SK-N-SH (cell line): ENCODE measurements around the gene DDIT3. TPM values are rescaled to one million over a fixed set of nuclear protein-coding genes. Genes with fewer than 3 reads are reported as not detected.
A peak's percentile ranks its signal among the peaks of the same experiment; 100 is the strongest.

Source experiments
- CTCF ChIA-PET: fragments of 300-600, 350-600 bp; formaldehyde crosslinking; extraction: SDS; loops from one replicate; lab custom pipeline; 2021; lab: Yijun Ruan, JAX
- POLR2A ChIA-PET: fragments of 350-600 bp; sonication (Branson Sonifier 250); formaldehyde crosslinking; extraction: SDS; loops from one replicate; lab custom pipeline; 2020; ENCODE audit warnings: antibody characterized with exemption, inconsistent platforms; lab: Yijun Ruan, JAX
- DNase-seq: peaks from one replicate; pipeline ENCODE4 v3.0.0; 2012
- H2AFZ ChIP-seq: fragments of 200-600 bp; sonication (generic); 2 replicates; pipeline ENCODE4 v1.8.1; 2016; ENCODE audit warnings: antibody characterized with exemption, mild to moderate bottlenecking, low read depth
- H3F3A ChIP-seq: fragments of 200-600 bp; sonication (generic); replicated peaks from 2 replicates; pipeline ENCODE3; 2016; ENCODE audit warnings: antibody characterized with exemption, mild to moderate bottlenecking; ENCODE audit not compliant: insufficient read depth
- H3K27ac ChIP-seq, 2 experiments: fragments of 200-500 bp in 1 of 2; fragments of 200-600 bp in 1 of 2; sonication (Bioruptor generic) in 1 of 2; sonication (generic), shearing (Covaris generic) in 1 of 2; 2 replicates each; pipeline versions ENCODE4 v1.5.1 to v1.6.1; 2014 to 2016; ENCODE audit warnings: low read depth in 2 of 2, inconsistent platforms in 1 of 2, low read length in 1 of 2, mild to moderate bottlenecking in 1 of 2, mixed read lengths in 1 of 2
- H3K27me3 ChIP-seq: fragments of 200-600 bp; sonication (generic), shearing (Covaris generic); 2 replicates; pipeline ENCODE4 v1.6.1; 2016; ENCODE audit warnings: mixed run types; ENCODE audit not compliant: insufficient read depth
- H3K36me3 ChIP-seq, 2 experiments: fragments of 200-500 bp in 1 of 2; fragments of 200-600 bp in 1 of 2; sonication (Bioruptor generic) in 1 of 2; sonication (generic) in 1 of 2; replicated peaks in 1 of 2; 2 replicates each; pipeline versions ENCODE3 to v1.5.1; 2014 to 2016; ENCODE audit warnings: low read length in 1 of 2, mild to moderate bottlenecking in 1 of 2; ENCODE audit not compliant: insufficient read depth in 2 of 2, control insufficient read depth in 1 of 2
- H3K4me1 ChIP-seq, 2 experiments: fragments of 200-500 bp in 1 of 2; fragments of 200-600 bp in 1 of 2; sonication (Bioruptor generic) in 1 of 2; sonication (generic), shearing (Covaris generic) in 1 of 2; 2 replicates each; pipeline versions ENCODE4 v1.5.1 to v1.6.1; 2014 to 2016; ENCODE audit warnings: low read depth in 1 of 2, low read length in 1 of 2, mixed run types in 1 of 2; ENCODE audit not compliant: insufficient read depth in 2 of 2, control insufficient read depth in 1 of 2
- H3K4me2 ChIP-seq: fragments of 200-600 bp; sonication (generic), shearing (Covaris generic); 2 replicates; pipeline ENCODE4 v1.6.1; 2017; ENCODE audit warnings: mixed run types
- H3K4me3 ChIP-seq, 2 experiments: fragments of 200-500 bp in 1 of 2; fragments of 200-600 bp in 1 of 2; sonication (Bioruptor generic) in 1 of 2; sonication (generic), shearing (Covaris generic) in 1 of 2; 2 replicates each; pipeline versions ENCODE4 v1.5.1 to v1.8.1; 2014 to 2016; ENCODE audit warnings: low read depth in 2 of 2, inconsistent platforms in 1 of 2, low read length in 1 of 2, mild to moderate bottlenecking in 1 of 2, mixed read lengths in 1 of 2, moderate library complexity in 1 of 2
- H3K79me2 ChIP-seq: fragments of 200-600 bp; sonication (generic); 2 replicates; pipeline ENCODE4 v1.8.1; 2017; ENCODE audit warnings: mild to moderate bottlenecking; ENCODE audit not compliant: insufficient read depth
- H3K9ac ChIP-seq: fragments of 200-600 bp; sonication (generic); 2 replicates; pipeline ENCODE4 v1.6.1; 2017; ENCODE audit warnings: mixed run types
- H3K9me2 ChIP-seq: fragments of 200-600 bp; sonication (generic); 2 replicates; pipeline ENCODE4 v1.6.1; 2017; ENCODE audit warnings: mixed run types
- H3K9me3 ChIP-seq: fragments of 200-600 bp; sonication (generic); 2 replicates; pipeline ENCODE4 v1.6.1; 2017; ENCODE audit warnings: mixed run types, mild to moderate bottlenecking, moderate library complexity
- H4K20me1 ChIP-seq: fragments of 200-600 bp; sonication (generic); 2 replicates; pipeline ENCODE4 v1.6.1; 2017; ENCODE audit warnings: mild to moderate bottlenecking, mixed run types; ENCODE audit not compliant: insufficient read depth
- CHD2 ChIP-seq: fragments of 150-350 bp; IDR thresholded peaks from 2 replicates; pipeline ENCODE4 v1.6.1; 2018; ENCODE audit warnings: low read length; ENCODE audit not compliant: partially characterized antibody
- EP300 ChIP-seq, 2 experiments: IDR thresholded peaks; 2 replicates each; pipeline versions ENCODE4 v1.4.0 to v1.6.1; 2012; ENCODE audit warnings: borderline replicate concordance in 1 of 2, low read depth in 1 of 2, low read length in 1 of 2
- EZH2phosphoT487 ChIP-seq: fragments of 200-600 bp; sonication (generic); IDR thresholded peaks from 2 replicates; pipeline ENCODE4 v1.6.1; 2017; ENCODE audit warnings: low read depth, mixed run types, mild to moderate bottlenecking, antibody characterized with exemption, moderate library complexity, borderline replicate concordance
- GABPA ChIP-seq: IDR thresholded peaks from 2 replicates; pipeline ENCODE4 v1.4.0; 2012; ENCODE audit warnings: low read depth, mild to moderate bottlenecking
- GATA2 ChIP-seq: sonication (generic); formaldehyde crosslinking; IDR thresholded peaks from 2 replicates; pipeline ENCODE4 v1.5.0; 2020; ENCODE audit warnings: mild to moderate bottlenecking, missing genetic modification reagents
- IRF3 ChIP-seq: fragments of 150-350 bp; IDR thresholded peaks from 2 replicates; pipeline ENCODE4 v1.6.1; 2016; ENCODE audit warnings: mild to moderate bottlenecking, low read depth, low read length
- JUND ChIP-seq: IDR thresholded peaks from 2 replicates; pipeline ENCODE4 v1.4.0; 2012
- MEF2A ChIP-seq: IDR thresholded peaks from 2 replicates; pipeline ENCODE4 v1.4.0; 2012; ENCODE audit warnings: low read depth, borderline replicate concordance
- MXI1 ChIP-seq: IDR thresholded peaks from 2 replicates; pipeline ENCODE4 v1.6.1; 2012; ENCODE audit warnings: mild to moderate bottlenecking, low read depth, low read length, improper control_type of control experiment
- NRF1 ChIP-seq: IDR thresholded peaks from 2 replicates; pipeline ENCODE4 v1.6.1; 2012; ENCODE audit warnings: low read depth, mild to moderate bottlenecking, low read length
- POLR2AphosphoS5 ChIP-seq: IDR thresholded peaks from 2 replicates; pipeline ENCODE4 v1.6.1; 2012; ENCODE audit warnings: low read depth, low read length
- RAD21 ChIP-seq: IDR thresholded peaks from 2 replicates; pipeline ENCODE4 v1.6.1; 2012; ENCODE audit warnings: mild to moderate bottlenecking, low read length
- REST ChIP-seq: IDR thresholded peaks from 2 replicates; pipeline ENCODE4 v1.6.1; 2012; ENCODE audit warnings: mild to moderate bottlenecking, low read depth, low read length, moderate library complexity
- RFX5 ChIP-seq: IDR thresholded peaks from 2 replicates; pipeline ENCODE4 v1.6.1; 2012; ENCODE audit warnings: mild to moderate bottlenecking, improper control_type of control experiment, low read length
- SIN3A ChIP-seq: IDR thresholded peaks from 2 replicates; pipeline ENCODE4 v1.6.1; 2012; ENCODE audit warnings: low read depth, mild to moderate bottlenecking, low read length, moderate library complexity, borderline replicate concordance
- TAF1 ChIP-seq: IDR thresholded peaks from 2 replicates; pipeline ENCODE4 v1.6.1; 2012; ENCODE audit warnings: low read depth, mild to moderate bottlenecking, low read length, moderate library complexity, borderline replicate concordance
- WGBS: methylation state at CpG from one replicate; pipeline ENCODE4 v1.1.6; 2017; ENCODE audit warnings: low lambda C conversion rate; 5-methylcytosine and 5-hydroxymethylcytosine counted together
- polyA plus RNA-seq, 3 experiments: library from polyadenylated mRNA; depleted of rRNA; stranded (reverse); fragments of >200 nt; gene quantifications; 2 replicates each; pipeline ENCODE4 v1.2.3, GENCODE V29; 2012

DDIT3 gene
- polyA plus RNA-seq, 1 of the 3 experiments (the other 2 are of a cell fraction) = 26.3 TPM

- ChIA-PET CTCF (interaction anchor here (1.1 to 2.3 kb wide), 6 partner anchors 10 to 308 kb away, joined by 3 to 10 read pairs (median 4); partner anchors contain the start of gene DDIT3), POLR2A (interaction anchor here (0.5 to 2.6 kb wide), 5 partner anchors 9 to 1363 kb away, joined by 3 to 13 read pairs (median 4); partner anchors contain the start of genes ARHGEF25 and DDIT3)
- Histone ChIP-seq H3F3A (peaks cover 26% of the 10 kb centered on the region), H3K27ac (peak overlapping the region; percentile 55 to 67; a peak in 2 of 4 replicates), H3K4me1 (peaks cover 16 to 20% of the 10 kb centered on the region in 2 experiments; a peak in 3 of 4 replicates), H3K36me3 (peaks cover 13 to 26% of the 10 kb centered on the region in 2 experiments), H3K79me2 (peaks cover 69% of the 10 kb centered on the region), H3K4me2 (peak overlapping the region; percentile 97), H3K9me3 (no peaks in the 10 kb centered on the region), H2AFZ (no peak overlapping the region), H3K4me3 (peak overlapping the region; percentile 84 to 86), H3K27me3 (no peaks in the 10 kb centered on the region), H3K9ac (peak overlapping the region; percentile 95), H4K20me1 (peaks cover 17% of the 10 kb centered on the region), H3K9me2 (no peaks in the 10 kb centered on the region)
- DNase-seq = no peak
- WGBS = 74% methylated on average over 12 of the region's 15 CpGs
- no peak for TF ChIP-seq RFX5
Observed at GRCh38 chr12:57545809-57546437, 25.6 kb upstream of the DDIT3 start.

GRCh38 chr12:57543581-57543980 lies 23.3 kb upstream of the DDIT3 start:
- Histone ChIP-seq H3K9me3 (no peaks in the 10 kb centered on the region), H2AFZ (no peak overlapping the region), H3K4me1 (peaks cover 12 to 16% of the 10 kb centered on the region in 2 experiments; a peak in 3 of 4 replicates), H3F3A (peaks cover 30% of the 10 kb centered on the region), H3K36me3 (peaks cover 28 to 37% of the 10 kb centered on the region in 2 experiments), H3K4me2 (0 out of 2 replicates have a peak overlapping the region, but pooled peaks have one; percentile 2), H4K20me1 (peaks cover 22% of the 10 kb centered on the region), H3K9ac (no peak overlapping the region), H3K4me3 (no peak overlapping the region), H3K9me2 (no peaks in the 10 kb centered on the region), H3K27me3 (no peaks in the 10 kb centered on the region), H3K27ac (no peak overlapping the region), H3K79me2 (peaks cover 78% of the 10 kb centered on the region)
- no peak for DNase-seq
- POLR2A ChIA-PET = interaction anchor here (0.6 to 1.2 kb wide), 2 partner anchors 9 to 11 kb away, joined by 3 to 5 read pairs; no protein-coding TSS in a partner anchor
- CTCF ChIA-PET = interaction anchor here (1.1 to 1.2 kb wide), 2 partner anchors 13 to 82 kb away, joined by 3 read pairs; no protein-coding TSS in a partner anchor
- TF ChIP-seq REST (no peak), IRF3 (no peak), CHD2 (no peak), GABPA (no peak), POLR2AphosphoS5 (no peak), GATA2 (CRISPR knock-in tag) (no peak), RFX5 (no peak), RAD21 (no peak), SIN3A (no peak), EP300 (IDR thresholded peaks at IDR 0.05; ENCODE audit: borderline replicate concordance in 1 of 2, low read depth in 1 of 2, low read length in 1 of 2) (no peak), MEF2A (no peak), EZH2phosphoT487 (no peak), JUND (no peak), TAF1 (no peak), MXI1 (no peak), NRF1 (no peak)
- WGBS = 100% methylated on average over 2 of the region's 2 CpGs
